ENCODE results near the gene ITPRID2. TPM values are rescaled to one million over a fixed set of nuclear protein-coding genes. Genes with fewer than 3 reads are reported as not detected.
A peak's percentile ranks its signal among the peaks of the same experiment; 100 is the strongest.

ITPRID2 gene
- total RNA-seq, 1 experiment from 2014 or later = 114 TPM

DNA sequence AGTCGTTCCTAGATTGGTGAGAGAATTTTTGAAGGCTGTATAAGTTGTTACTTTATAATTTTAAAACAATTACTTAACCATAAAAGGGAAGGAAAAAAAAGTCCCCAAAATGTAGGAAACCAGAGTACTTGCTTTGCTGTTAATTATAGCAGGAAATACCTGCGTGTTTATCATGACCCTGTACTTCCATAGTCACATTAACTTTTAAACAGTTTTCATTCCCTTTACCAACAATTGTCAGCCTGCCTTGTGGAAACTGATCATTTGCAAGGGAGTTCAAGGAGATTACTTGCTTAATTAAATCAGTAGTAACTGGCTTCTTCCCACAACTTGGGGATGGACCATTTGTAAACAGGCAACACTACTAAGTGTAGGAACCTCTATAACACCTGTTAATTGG, 6.4 kb upstream of the ITPRID2 start:
- POLR2A ChIA-PET = no interaction called here
- no peak for DNase-seq (ENCODE audit: unreplicated experiment)
- no TSS peak for BruUV-seq (replicated peaks)
- Mint-ChIP-seq H3K27me3 (ENCODE audit: insufficient read depth, unreplicated experiment) (no peaks in the 10 kb centered on the region), H3K36me3 (ENCODE audit: insufficient read depth, unreplicated experiment) (no peaks in the 10 kb centered on the region), H3K4me3 (ENCODE audit: unreplicated experiment) (no peak overlapping the region), H3K4me1 (ENCODE audit: insufficient read depth, unreplicated experiment) (peaks cover 15% of the 10 kb centered on the region), H3K27ac (ENCODE audit: low read depth, unreplicated experiment) (no peak overlapping the region), H3K9me3 (ENCODE audit: unreplicated experiment) (no peaks in the 10 kb centered on the region)
- CTCF ChIA-PET = interaction anchor here (1.6 kb wide), 1 partner anchor 8 kb away, joined by 4 read pairs; no protein-coding TSS in a partner anchor
- TF ChIP-seq, protein P1, sequence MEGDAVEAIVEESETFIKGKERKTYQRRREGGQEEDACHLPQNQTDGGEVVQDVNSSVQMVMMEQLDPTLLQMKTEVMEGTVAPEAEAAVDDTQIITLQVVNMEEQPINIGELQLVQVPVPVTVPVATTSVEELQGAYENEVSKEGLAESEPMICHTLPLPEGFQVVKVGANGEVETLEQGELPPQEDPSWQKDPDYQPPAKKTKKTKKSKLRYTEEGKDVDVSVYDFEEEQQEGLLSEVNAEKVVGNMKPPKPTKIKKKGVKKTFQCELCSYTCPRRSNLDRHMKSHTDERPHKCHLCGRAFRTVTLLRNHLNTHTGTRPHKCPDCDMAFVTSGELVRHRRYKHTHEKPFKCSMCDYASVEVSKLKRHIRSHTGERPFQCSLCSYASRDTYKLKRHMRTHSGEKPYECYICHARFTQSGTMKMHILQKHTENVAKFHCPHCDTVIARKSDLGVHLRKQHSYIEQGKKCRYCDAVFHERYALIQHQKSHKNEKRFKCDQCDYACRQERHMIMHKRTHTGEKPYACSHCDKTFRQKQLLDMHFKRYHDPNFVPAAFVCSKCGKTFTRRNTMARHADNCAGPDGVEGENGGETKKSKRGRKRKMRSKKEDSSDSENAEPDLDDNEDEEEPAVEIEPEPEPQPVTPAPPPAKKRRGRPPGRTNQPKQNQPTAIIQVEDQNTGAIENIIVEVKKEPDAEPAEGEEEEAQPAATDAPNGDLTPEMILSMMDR (IDR thresholded peaks at IDR 0.05; ENCODE audit: unreplicated experiment) = no peak
- intact Hi-C loops (cut with micrococcal nuclease) = no loop called here

GRCh38 chr2:181886192-181886591, 5.3 kb upstream of the ITPRID2 start:
- H3K4me3 Mint-ChIP-seq (ENCODE audit: unreplicated experiment) = no peak overlapping the region
- H3K4me1 Mint-ChIP-seq (ENCODE audit: insufficient read depth, unreplicated experiment) = peaks cover 19% of the 10 kb centered on the region
- H3K36me3 Mint-ChIP-seq (ENCODE audit: insufficient read depth, unreplicated experiment) = no peaks in the 10 kb centered on the region
- intact Hi-C loops (cut with micrococcal nuclease) = no loop called here
- H3K27ac Mint-ChIP-seq (ENCODE audit: low read depth, unreplicated experiment) = peak overlapping the region; percentile 42
- POLR2A ChIA-PET = interaction anchor here (0.7 to 1.4 kb wide), 3 partner anchors 14 to 191 kb away, joined by 3 read pairs; no protein-coding TSS in a partner anchor
- no peaks in the 10 kb centered on the region for H3K9me3 Mint-ChIP-seq (ENCODE audit: unreplicated experiment)
- TF ChIP-seq, protein P1 (IDR thresholded peaks at IDR 0.05; ENCODE audit: unreplicated experiment) = no peak
- CTCF ChIA-PET = interaction anchor here (0.6 to 1.6 kb wide), 2 partner anchors 9 to 139 kb away, joined by 3 to 4 read pairs; no protein-coding TSS in a partner anchor
- no TSS peak for BruUV-seq (replicated peaks)
- no peak for DNase-seq (ENCODE audit: unreplicated experiment)
- no peaks in the 10 kb centered on the region for H3K27me3 Mint-ChIP-seq (ENCODE audit: insufficient read depth, unreplicated experiment)

GRCh38 chr2:181887045-181887444, 4.5 kb upstream of the ITPRID2 start:
- H3K4me1 Mint-ChIP-seq (ENCODE audit: insufficient read depth, unreplicated experiment) = peaks cover 20% of the 10 kb centered on the region
- ChIA-PET POLR2A (interaction anchor here (0.6 to 1.4 kb wide), 4 partner anchors 13 to 191 kb away, joined by 3 read pairs; no protein-coding TSS in a partner anchor), CTCF (no interaction called here)
- no peaks in the 10 kb centered on the region for H3K36me3 Mint-ChIP-seq (ENCODE audit: insufficient read depth, unreplicated experiment)
- peak; percentile 23 for DNase-seq (ENCODE audit: unreplicated experiment)
- H3K27ac Mint-ChIP-seq (ENCODE audit: low read depth, unreplicated experiment) = peak overlapping the region; percentile 42
- H3K9me3 Mint-ChIP-seq (ENCODE audit: unreplicated experiment) = no peaks in the 10 kb centered on the region
- TF ChIP-seq, protein P1 (IDR thresholded peaks at IDR 0.05; ENCODE audit: unreplicated experiment) = no peak
- intact Hi-C loops (cut with micrococcal nuclease) = no loop called here
- H3K4me3 Mint-ChIP-seq (ENCODE audit: unreplicated experiment) = no peak overlapping the region
- H3K27me3 Mint-ChIP-seq (ENCODE audit: insufficient read depth, unreplicated experiment) = no peaks in the 10 kb centered on the region
- no TSS peak for BruUV-seq (replicated peaks)

- POLR2A ChIA-PET = no interaction called here
- H3K36me3 Mint-ChIP-seq (ENCODE audit: insufficient read depth, unreplicated experiment) = peaks cover 6% of the 10 kb centered on the region
- H3K27ac Mint-ChIP-seq (ENCODE audit: low read depth, unreplicated experiment) = no peak overlapping the region
- no peak overlapping the region for H3K4me3 Mint-ChIP-seq (ENCODE audit: unreplicated experiment)
- CTCF ChIA-PET = interaction anchor here (0.6 kb wide), 1 partner anchor 177 kb away, joined by 3 read pairs; no protein-coding TSS in a partner anchor
- BruUV-seq (replicated peaks) = no TSS peak
- intact Hi-C loops (cut with micrococcal nuclease) = loop anchor here (5.0 kb wide), 1 partner anchor 97 kb away; no protein-coding TSS in a partner anchor
- DNase-seq (ENCODE audit: unreplicated experiment) = no peak
- H3K27me3 Mint-ChIP-seq (ENCODE audit: insufficient read depth, unreplicated experiment) = no peaks in the 10 kb centered on the region
- H3K4me1 Mint-ChIP-seq (ENCODE audit: insufficient read depth, unreplicated experiment) = peaks cover 24% of the 10 kb centered on the region
- no peaks in the 10 kb centered on the region for H3K9me3 Mint-ChIP-seq (ENCODE audit: unreplicated experiment)
- TF ChIP-seq, protein P1 (IDR thresholded peaks at IDR 0.05; ENCODE audit: unreplicated experiment) = no peak
These were observed 1.8 kb upstream of the ITPRID2 start for GRCh38 chr2:181889776-181890175.
